GM18498 (cell line): Measurements from ENCODE around the gene SYCE3.

Source experiments
- ATAC-seq: cut with Tn5 transposase; IDR thresholded peaks from one replicate; pipeline ENCODE4 v1.9.1; 2021; ENCODE audit warnings: mild to moderate bottlenecking, moderate library complexity; ENCODE audit not compliant: unreplicated experiment

The SYCE3 gene

DNA sequence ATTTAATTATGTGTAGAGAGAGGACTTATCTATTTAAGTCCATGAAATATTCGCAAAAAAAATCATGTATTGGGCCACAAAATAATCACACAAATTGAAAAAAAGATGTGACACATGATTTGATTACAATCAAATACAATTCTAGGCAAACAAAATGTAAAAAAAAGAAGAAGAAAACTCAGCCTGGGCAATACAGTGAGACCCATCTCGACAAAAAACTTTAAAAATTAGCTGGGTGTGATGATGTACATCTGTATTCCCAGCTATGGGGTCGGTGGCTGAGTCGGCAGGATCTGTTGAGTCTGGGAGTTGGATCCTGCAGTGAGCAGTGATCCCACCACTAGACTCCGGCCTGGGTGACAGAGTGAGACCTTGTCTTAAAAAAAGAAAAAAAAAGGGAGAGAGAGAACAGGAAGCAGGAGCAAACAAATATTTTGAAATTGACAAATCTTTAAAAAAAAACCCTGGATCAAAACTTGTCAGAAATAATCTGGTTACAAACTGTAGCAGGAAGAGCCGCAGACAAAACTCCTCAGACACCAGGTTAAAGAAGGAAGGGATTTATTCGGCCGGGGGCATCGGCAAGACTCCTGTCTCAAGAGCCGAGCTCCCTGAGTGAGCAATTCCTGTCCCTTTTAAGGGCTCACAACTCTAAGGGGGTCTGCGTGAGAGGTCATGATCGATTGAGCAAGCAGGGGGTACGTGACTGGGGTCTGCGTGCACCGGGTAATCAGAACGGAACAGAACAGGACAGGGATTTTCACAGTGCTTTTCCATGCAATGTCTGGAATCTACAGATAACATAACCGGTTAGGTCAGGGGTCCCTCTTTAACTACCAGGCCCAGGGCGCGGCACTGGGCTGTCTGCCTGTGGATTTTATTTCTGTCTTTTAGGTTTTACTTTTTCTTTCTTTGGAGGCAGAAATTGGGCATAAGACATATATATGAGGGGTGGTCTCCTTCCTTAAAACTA lies 29.6 kb downstream of the SYCE3 start:
- no peak for ATAC-seq

GRCh38 chr22:50531962-50532674 lies 30.6 kb downstream of the SYCE3 start:
- ATAC-seq: no peak

- peak; percentile 37 for ATAC-seq
Measured at GRCh38 chr22:50531546-50531961, 31.2 kb downstream of the SYCE3 start.

DNA sequence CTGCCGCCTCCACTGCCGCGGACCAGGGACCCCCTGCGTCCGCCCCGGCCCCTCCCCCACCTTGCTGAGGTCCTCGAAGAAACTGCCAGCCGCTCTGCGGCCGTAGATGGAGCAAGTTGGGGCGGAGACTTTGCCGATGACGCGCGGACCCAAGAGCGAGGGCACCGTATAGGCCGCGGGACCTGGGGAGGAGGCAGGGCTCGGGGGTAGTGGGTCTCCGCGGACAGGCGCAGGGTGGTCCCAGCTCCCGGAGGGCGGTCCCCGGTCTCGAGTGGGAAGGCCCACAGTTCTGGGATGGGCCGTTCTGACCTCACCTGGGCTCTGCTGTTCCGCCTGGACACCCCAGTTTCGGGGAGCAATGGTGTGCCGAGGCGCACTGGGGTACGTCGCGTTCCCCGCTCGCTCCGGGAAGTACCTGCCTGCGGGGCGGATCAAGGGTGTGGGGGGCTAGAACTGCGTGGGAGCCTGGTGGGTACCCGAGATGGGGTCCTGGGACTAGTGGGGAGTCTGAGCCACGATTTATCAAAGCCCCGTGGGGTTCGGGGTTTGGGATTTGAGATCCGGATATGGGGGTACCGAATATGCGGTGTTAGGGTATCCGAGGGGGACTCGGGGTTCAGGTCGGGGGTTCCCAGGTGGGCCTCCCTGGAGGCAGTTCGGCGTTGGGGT lies 31.7 kb downstream of the SYCE3 start:
- ATAC-seq: peak; percentile 27

GRCh38 chr22:50530580-50530876 lies 32.2 kb downstream of the SYCE3 start:
- ATAC-seq: no peak

- ATAC-seq: peak; percentile 17
Measured at GRCh38 chr22:50529897-50530579, 32.7 kb downstream of the SYCE3 start, which contains the start of gene TYMP. Gene TYMP (minus strand): TSS chr22:50530012. CDS start chr22:50529709, 303 bp downstream.

DNA sequence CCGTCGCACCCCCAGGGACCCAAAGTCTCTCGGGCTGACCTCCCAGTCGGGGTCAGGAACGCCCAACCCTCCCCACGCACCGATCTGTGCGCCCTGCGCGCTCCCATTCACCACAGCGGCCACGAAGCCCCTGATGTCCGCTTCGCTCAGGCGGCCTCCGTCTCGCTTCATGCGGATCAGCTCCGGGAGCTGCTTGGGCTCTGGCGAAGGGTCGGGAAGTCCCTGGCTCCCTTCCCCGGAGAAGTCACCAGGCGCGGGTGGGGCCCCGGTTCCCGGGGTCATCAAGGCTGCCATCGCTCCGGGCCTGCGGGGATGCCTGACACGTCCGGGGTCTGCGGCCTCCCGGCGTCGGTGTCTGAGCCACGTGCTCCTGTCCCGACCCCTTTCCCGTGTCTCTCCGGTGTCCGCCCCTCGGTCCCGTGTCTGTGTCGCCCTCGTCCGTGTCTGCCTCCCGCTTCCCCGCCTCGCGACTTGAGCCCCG lies 33.3 kb downstream of the SYCE3 start:
- no peak for ATAC-seq

- no peak for ATAC-seq
Measured at GRCh38 chr22:50528682-50529415, 33.9 kb downstream of the SYCE3 start.

- ATAC-seq: no peak
Measured at GRCh38 chr22:50527921-50528681, 34.6 kb downstream of the SYCE3 start.

DNA sequence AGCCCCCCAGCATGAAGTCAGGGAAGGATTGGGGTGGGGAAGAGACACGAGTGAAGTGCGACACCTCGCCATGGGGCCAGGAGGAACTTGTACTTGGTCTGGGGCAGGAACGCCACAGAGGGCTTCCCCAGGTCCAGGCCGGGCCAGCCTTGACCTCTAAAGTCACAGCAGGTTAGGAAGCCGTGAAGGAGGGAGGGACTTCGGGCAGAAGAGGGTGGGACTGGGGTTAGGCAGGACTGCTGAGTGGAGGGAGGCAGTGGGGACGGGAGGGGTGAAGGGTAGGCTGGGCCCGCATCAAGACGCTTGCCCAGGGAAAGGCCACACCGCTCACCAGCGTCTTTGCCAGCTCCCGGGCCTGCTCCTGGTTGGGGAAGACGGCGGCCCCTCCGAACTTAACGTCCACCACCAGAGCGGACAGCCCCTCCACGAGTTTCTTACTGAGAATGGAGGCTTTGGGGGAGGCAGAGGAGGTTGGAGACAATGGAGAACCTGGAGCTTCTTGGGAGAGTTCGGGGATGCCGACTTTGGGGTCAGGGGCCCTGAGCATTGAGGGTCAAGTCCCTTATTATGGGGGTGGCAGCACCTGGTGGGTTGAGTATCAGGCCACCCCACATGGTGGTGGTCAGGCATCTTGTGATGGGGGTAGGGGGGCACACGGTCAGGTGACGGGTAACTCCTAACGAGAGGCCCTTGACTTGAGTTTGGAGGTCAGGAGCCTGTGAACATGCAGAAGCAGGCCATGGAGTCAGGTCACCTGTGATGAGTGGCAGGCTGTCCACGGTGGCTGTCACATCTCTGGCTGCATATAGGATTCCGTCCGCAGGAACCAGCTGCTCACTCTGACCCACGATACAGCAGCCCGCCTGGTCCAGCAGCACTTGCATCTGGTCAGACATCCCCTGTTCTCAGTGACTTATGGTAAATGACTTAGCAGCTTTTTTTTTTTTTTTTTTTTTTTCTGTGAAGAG lies 35.6 kb downstream of the SYCE3 start:
- no peak for ATAC-seq

DNA sequence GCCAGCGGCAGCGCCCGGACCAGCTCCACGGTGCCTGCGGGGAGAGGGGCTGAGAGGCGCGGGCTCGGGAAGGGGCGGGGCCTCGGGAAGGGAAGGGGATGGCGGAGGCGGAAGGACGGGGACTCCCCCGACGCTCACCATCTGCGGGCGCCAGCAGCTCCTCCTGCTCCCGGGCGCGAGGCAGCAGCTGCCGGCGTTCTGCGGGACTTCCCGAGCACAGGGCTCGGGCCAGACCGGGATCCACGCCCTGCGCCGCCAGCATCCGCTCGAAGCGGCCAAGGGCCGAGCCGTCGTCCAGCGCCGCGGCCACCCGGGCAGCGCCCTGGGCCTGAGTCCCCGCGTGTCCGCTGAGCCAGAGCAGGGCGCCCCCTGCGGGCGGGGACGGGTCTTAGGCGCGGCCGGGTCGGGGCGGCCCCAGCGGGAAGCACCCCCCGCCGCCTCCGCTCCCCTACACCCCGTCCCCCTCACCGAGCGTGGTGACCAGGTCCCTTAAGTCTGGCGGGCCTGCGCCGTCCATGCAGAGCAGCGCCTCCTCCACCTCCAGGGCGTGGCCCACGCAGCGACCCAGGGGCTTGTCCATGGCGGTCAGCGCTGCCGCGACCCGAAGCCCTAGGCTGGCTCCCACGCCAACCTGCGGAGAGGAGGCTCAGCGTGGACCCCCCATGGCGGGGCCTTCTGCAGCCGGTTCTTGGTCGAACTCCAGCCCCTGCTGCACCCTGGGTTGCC lies 36.4 kb downstream of the SYCE3 start:
- peak; percentile 30 for ATAC-seq

- peak; percentile 23 for ATAC-seq
Measured at GRCh38 chr22:50525858-50526107, 36.9 kb downstream of the SYCE3 start.

DNA sequence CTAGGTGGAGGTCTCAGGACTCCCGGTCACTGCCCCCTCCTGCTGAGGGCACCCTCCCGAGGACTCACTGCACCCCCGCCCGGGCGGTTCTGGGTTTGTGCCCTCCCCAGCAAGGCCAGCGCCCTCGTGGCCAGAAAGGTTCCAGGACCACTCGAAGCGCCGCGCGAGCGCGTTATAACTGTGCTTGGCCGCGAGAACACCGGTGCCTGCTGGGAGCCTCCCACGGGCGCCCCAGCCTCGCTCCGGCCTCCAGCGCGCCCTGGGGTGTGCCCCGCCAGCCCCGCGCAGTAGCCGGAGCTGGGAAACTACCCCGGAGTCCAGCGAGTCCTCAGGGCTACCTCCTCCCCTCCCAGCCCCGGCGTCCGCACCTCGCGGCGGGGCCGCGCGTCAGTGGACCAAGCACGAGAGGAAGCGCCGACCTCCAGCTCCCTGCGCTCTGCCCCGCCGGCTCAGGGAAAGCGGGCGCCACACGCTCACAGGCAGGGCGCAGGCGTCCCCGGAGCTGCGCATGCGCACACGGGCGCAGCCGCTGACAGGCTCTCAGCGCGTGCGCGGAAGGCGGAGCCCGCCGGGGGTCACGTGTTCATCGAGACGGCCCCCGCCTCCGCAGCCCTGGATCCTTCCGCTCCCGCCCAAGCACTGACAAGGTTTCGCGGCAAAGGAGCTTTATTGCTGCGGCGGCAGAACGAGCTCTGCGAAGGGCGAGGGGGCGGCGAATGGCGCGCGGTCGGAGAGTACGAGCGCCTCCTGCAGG lies 37.4 kb downstream of the SYCE3 start, which contains the start of gene SCO2:
Gene SCO2, minus strand, starts transcription at position 495 of the 754 bp plus-strand sequence. CDS start 1,187 bp downstream, outside the sequence.
- ATAC-seq: peak; percentile 43

- ATAC-seq: no peak
Measured at GRCh38 chr22:50524676-50525103, 38.0 kb downstream of the SYCE3 start.

DNA sequence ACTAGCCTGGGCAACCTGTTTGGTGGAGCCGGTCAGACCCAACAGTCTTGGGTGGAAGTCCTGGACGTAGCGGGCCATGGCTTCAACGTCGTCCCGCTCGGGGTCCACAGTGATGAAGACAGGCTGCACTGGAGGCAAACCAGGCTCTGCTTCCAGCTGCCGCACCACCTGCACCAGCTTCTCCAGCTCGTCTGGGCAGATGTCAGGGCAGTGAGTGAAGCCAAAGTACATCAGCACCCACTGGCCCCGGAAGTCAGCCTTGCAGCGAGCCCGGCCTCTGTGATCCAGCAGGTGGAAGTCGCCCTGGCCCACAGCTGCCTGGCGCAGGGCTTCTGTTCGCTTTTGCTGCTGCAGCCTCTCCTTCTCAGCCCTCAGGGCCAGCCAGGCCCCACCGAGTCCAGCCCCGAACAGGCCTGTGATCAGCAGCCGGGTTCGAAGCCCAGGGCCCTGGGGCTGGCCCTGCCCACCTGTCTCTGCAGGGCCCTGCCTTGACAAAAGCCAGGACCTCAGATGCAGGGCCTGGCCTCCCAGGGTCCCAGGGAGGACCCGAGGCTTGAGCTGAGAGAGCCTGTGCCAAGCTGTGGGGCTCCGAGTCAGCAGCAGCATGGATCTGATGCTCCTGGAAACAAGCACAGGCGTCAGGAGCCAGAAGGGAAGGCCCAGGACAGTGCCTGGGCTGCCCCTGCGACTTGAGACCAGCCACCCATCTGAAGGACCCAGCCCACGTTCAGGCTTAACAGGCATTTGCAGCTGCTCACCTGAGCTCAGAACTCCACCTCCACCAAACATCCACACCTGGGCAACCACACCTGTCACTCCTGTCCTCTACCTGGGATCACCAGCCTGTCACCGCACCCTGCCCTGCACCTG lies 38.7 kb downstream of the SYCE3 start:
- no peak for ATAC-seq

- ATAC-seq: no peak
Measured at GRCh38 chr22:50523458-50523805, 39.3 kb downstream of the SYCE3 start.
